Neutrophil (primary cell): Measurements from ENCODE around the gene TTC1.
"Not testable (repeated sequence)": the region's sequence is repeated elsewhere in the genome, so short reads cannot be mapped to it uniquely, and the experiment has no call there.

Experiments used
- H3K27ac ChIP-seq: fragments of 200-600 bp; sonication (generic); 2 replicates; pipeline ENCODE4 v1.5.1; 2016; ENCODE audit warnings: mild to moderate bottlenecking, moderate library complexity
- H3K27me3 ChIP-seq: fragments of 200-600 bp; sonication (generic); 2 replicates; pipeline ENCODE4 v1.6.0; 2016; ENCODE audit warnings: mild to moderate bottlenecking
- H3K36me3 ChIP-seq: fragments of 200-600 bp; sonication (generic); 2 replicates; pipeline ENCODE4 v1.5.1; 2017
- H3K4me1 ChIP-seq, 2 experiments: fragments of 200-600 bp in 1 of 2; sonication (generic) in 1 of 2; 1 replicate in 1 of 2; 2 replicates in 1 of 2; pipeline versions ENCODE4 v1.5.1 to v1.6.1; 2013 to 2016; ENCODE audit warnings: low read depth in 1 of 2, low read length in 1 of 2, mild to moderate bottlenecking in 1 of 2, moderate library complexity in 1 of 2; ENCODE audit not compliant: control insufficient read depth in 1 of 2, insufficient read depth in 1 of 2
- H3K4me3 ChIP-seq, 2 experiments: fragments of 200-600 bp in 1 of 2; sonication (generic) in 1 of 2; 1 replicate in 1 of 2; 2 replicates in 1 of 2; pipeline ENCODE4 v1.5.1; 2013 to 2016; ENCODE audit warnings: low read depth in 1 of 2, low read length in 1 of 2, mild to moderate bottlenecking in 1 of 2, moderate library complexity in 1 of 2
- H3K9me3 ChIP-seq: fragments of 200-600 bp; sonication (generic); 2 replicates; pipeline ENCODE4 v1.5.1; 2016
- CTCF ChIP-seq: fragments of 200-600 bp; sonication (generic); IDR thresholded peaks from 2 replicates; pipeline ENCODE4 v1.5.1; 2016; ENCODE audit warnings: antibody characterized with exemption

TTC1 gene

DNA sequence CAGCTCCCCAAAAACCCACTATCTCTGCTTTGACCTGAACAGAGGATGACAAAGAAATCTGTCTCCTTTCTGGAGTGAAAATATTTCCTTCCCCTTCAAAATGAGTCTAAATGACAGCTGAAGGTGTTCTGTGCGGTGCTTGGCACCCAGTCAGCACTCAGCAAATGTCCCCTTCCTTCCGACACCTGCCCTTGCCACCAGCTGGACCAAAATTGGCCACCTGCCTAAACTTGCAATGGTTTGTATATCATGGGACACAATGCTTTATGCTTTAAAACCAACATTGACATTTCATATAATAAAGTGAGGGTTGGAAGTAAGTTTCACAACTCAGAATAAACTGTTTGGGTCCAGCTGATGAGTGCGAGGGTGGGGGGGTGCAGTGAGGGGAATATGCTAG lies 7.5 kb upstream of the TTC1 start:
- H3K4me1 ChIP-seq: no peaks in the 10 kb centered on the region
- no peak overlapping the region for H3K27ac ChIP-seq
- peaks cover 58% of the 10 kb centered on the region for H3K27me3 ChIP-seq
- no peaks in the 10 kb centered on the region for H3K36me3 ChIP-seq
- no peak for TF ChIP-seq CTCF
- H3K4me3 ChIP-seq: no peak overlapping the region
- H3K9me3 ChIP-seq: no peaks in the 10 kb centered on the region

DNA sequence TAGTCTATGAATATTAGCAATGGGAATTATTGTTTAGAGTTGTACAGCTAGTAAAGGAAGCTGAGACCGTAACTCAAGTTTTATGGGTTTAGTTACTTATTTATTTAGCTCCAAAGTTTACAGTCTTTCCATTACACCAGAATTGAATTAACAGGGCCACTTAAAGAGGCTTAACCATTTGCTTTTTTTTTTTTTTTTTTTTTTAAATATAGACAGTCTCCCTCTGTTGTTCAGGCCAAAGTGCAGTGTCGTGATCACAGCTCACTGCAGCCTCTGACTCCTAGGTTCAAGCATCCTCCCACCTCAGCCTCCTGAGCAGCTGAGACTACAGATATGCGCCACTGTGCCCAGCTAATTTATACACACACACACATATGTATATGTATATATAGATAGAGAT lies 1.4 kb upstream of the TTC1 start:
- peaks cover 4% of the 10 kb centered on the region for H3K27me3 ChIP-seq
- peaks cover 21 to 22% of the 10 kb centered on the region in 2 experiments for H3K4me1 ChIP-seq
- no peaks in the 10 kb centered on the region for H3K9me3 ChIP-seq
- no peak for TF ChIP-seq CTCF
- no peak overlapping the region for H3K4me3 ChIP-seq
- no peak overlapping the region for H3K27ac ChIP-seq
- peaks cover 19% of the 10 kb centered on the region for H3K36me3 ChIP-seq

GRCh38 chr5:160008529-160008876 lies 436 bp upstream of the TTC1 start:
- H3K4me1 ChIP-seq: peaks cover 21 to 22% of the 10 kb centered on the region in 2 experiments
- not testable (repeated sequence) for H3K9me3 ChIP-seq, H3K27me3 ChIP-seq
- H3K27ac ChIP-seq: peak overlapping the region; percentile 87
- peak overlapping the region; percentile 78 to 93 for H3K4me3 ChIP-seq
- H3K36me3 ChIP-seq: peaks cover 28% of the 10 kb centered on the region

DNA sequence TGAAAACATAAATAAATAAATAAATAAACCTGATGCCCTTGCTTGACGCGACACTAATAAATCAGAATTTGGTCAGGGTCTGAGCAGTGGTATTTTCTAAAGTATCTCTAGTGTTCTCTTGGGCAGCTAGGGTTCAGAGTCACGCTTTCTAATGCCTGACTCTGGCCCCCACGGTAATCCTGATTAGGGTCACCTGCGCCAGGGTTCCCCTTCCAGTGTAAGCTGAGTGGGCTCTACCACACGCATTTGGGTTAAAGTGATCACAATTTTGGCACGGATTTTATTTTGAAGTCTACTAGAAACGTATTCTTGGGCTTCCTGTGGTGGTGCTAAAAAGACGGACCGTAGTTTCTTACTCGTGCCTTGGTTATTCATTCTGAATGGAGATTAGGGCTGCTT lies 651 bp downstream of the TTC1 start:
- no peaks in the 10 kb centered on the region for H3K27me3 ChIP-seq
- H3K9me3 ChIP-seq: no peaks in the 10 kb centered on the region
- peaks cover 21 to 22% of the 10 kb centered on the region in 2 experiments for H3K4me1 ChIP-seq
- H3K4me3 ChIP-seq: peak overlapping the region; percentile 78 to 93
- H3K27ac ChIP-seq: peak overlapping the region; percentile 87
- no peak for TF ChIP-seq CTCF
- H3K36me3 ChIP-seq: peaks cover 28% of the 10 kb centered on the region

DNA sequence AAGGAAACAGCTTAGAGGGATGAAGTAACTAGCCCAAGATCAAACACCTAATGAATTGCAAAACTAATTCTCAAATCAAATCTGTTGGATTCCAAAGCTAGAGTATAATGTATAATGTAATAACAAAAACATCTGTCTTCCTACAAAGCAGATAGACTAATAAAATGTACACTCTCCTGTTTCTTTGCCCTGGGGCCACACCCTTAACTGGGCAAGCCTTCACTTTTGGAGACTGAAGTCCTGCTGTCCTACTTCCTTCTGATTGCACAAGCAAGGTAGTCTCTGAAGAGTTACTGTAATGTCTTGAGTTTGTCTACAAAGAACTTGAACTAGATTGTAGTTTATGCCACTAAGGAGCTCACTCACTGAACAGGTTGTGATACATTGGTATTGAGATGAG lies 2.5 kb downstream of the TTC1 start:
- no peak for TF ChIP-seq CTCF
- Histone ChIP-seq H3K27ac (peak overlapping the region; percentile 15), H3K4me1 (peaks cover 21 to 22% of the 10 kb centered on the region in 2 experiments), H3K4me3 (no peak overlapping the region), H3K36me3 (peaks cover 44% of the 10 kb centered on the region), H3K27me3 (no peaks in the 10 kb centered on the region), H3K9me3 (no peaks in the 10 kb centered on the region)

GRCh38 chr5:160014197-160014596 lies 5.3 kb downstream of the TTC1 start:
- H3K27ac ChIP-seq, H3K4me3 ChIP-seq, H3K27me3 ChIP-seq, H3K9me3 ChIP-seq: not testable (repeated sequence)
- peaks cover 18 to 19% of the 10 kb centered on the region in 2 experiments for H3K4me1 ChIP-seq
- H3K36me3 ChIP-seq: peaks cover 55% of the 10 kb centered on the region
